ENCODE measurements around the gene TMOD2. TPM values are rescaled to one million over a fixed set of nuclear protein-coding genes. Genes with fewer than 3 reads are reported as not detected.

Gene TMOD2
- total RNA-seq, 2 donors from 2014 or later, result 2.4 to 8.9 TPM

DNA sequence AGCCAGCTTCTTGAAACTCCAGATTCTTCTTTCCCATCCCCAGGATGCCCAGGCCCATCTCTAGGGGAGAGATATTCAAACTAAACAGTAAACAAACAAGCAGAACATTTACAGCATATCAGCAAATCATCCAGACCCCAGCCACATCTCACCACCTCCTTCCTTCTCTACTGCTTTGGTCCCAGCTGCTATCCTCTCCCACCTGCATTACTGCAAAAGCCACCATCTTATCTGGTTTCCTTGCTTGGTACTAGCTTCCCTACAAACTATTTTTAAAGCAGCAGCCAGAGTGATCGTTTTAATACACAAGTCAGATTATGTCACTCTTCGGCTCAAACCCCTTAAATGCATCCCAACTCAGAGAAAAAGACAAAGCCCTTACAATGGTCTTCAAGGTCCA is 18.8 kb upstream of the TMOD2 start:
- DNase-seq (ENCODE audit: low spot score), result no peak
- WGBS, result 81% methylated on average over 2 of the region's 2 CpGs
- H3K4me1 ChIP-seq (replicated peaks), result no peaks in the 10 kb centered on the region
- H3K27me3 ChIP-seq (replicated peaks; ENCODE audit: insufficient read depth), result no peaks in the 10 kb centered on the region
- peak overlapping the region in 1 of 2 donors; percentile 64 for H3K27ac ChIP-seq
- intact Hi-C loops (cut with DNase I), result no loop called here
- no peaks in the 10 kb centered on the region for H3K9me3 ChIP-seq
- TF ChIP-seq, protein P1, sequence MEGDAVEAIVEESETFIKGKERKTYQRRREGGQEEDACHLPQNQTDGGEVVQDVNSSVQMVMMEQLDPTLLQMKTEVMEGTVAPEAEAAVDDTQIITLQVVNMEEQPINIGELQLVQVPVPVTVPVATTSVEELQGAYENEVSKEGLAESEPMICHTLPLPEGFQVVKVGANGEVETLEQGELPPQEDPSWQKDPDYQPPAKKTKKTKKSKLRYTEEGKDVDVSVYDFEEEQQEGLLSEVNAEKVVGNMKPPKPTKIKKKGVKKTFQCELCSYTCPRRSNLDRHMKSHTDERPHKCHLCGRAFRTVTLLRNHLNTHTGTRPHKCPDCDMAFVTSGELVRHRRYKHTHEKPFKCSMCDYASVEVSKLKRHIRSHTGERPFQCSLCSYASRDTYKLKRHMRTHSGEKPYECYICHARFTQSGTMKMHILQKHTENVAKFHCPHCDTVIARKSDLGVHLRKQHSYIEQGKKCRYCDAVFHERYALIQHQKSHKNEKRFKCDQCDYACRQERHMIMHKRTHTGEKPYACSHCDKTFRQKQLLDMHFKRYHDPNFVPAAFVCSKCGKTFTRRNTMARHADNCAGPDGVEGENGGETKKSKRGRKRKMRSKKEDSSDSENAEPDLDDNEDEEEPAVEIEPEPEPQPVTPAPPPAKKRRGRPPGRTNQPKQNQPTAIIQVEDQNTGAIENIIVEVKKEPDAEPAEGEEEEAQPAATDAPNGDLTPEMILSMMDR (IDR thresholded peaks at IDR 0.05), result no peak
- TF ChIP-seq POLR2AphosphoS5 (IDR thresholded peaks at IDR 0.05) (no peak), POLR2A (IDR thresholded peaks at IDR 0.05) (no peak)
- no peak overlapping the region for H3K4me3 ChIP-seq
- no peaks in the 10 kb centered on the region for H3K36me3 ChIP-seq

DNA sequence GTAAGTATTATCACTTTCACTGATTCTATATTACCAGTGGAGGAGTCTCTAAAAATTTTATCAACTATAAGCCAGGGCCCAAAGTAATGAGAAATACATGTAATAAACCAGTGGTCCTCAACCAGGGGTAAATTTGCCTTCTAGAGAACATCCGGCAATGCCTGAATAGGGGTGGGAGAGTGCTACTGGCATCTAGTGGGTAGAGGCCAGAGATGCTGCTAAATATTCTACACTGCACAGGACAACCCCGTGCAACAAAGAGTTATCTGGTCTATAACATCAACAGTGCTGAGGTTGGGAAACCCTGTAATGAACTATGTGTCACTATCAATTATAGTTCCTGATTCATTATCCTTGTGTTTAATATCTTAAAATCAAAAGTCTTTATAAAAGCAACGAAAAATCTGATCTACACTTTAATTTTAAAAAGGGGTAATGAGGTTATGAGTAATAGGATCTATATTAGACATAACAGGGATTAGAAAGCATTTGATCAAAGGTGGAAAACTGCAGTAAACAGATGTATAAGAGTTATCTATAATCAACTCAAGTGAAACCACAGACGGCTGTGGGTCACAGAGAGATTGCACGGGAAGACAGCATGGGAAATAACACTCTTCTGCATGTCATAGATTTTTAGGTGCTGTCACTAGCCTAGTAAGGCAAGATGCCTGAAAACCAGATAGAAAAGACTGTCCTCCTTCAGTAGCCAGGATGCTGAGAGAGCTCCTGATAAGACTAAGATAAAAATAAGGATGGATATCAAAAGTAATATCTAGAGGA is 16.0 kb upstream of the TMOD2 start:
- WGBS, result 71% methylated on average over 5 of the region's 5 CpGs

DNA sequence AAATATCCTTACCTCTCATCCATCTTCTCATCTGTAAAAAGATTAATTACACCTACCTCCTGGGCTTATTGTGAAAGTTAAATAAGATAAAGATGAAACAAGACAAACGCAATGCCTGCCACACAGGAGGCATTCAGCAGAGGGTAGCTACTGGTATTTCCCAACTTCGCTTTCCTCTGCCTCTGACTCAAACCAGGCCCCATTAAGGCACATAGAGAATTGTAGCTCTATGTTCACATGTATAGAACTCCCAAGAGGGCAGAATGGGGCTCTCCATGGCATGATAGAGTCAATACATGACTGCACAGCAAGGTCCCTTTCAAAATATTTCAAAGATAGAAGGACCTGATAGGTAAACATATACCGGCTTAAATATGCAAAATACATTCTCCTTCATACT is 15.3 kb upstream of the TMOD2 start:
- no peak overlapping the region for H3K4me3 ChIP-seq
- H3K36me3 ChIP-seq, result no peaks in the 10 kb centered on the region
- 72% methylated on average over 3 of the region's 3 CpGs for WGBS
- peak overlapping the region in 1 of 2 donors; percentile 65 for H3K27ac ChIP-seq
- no peak for TF ChIP-seq POLR2A (IDR thresholded peaks at IDR 0.05)
- TF ChIP-seq, protein P1 (IDR thresholded peaks at IDR 0.05), result no peak
- no peak for TF ChIP-seq POLR2AphosphoS5 (IDR thresholded peaks at IDR 0.05)
- H3K4me1 ChIP-seq (replicated peaks), result no peaks in the 10 kb centered on the region
- no peaks in the 10 kb centered on the region for H3K27me3 ChIP-seq (replicated peaks; ENCODE audit: insufficient read depth)
- intact Hi-C loops (cut with DNase I), result no loop called here
- H3K9me3 ChIP-seq, result no peaks in the 10 kb centered on the region
- DNase-seq (ENCODE audit: low spot score), result no peak

More for the DNA sequence above, 16.0 kb upstream of the TMOD2 start:
- DNase-seq (ENCODE audit: low spot score), result no peak
- Histone ChIP-seq H3K27me3 (replicated peaks; ENCODE audit: insufficient read depth) (no peaks in the 10 kb centered on the region), H3K4me1 (replicated peaks) (no peaks in the 10 kb centered on the region), H3K36me3 (no peaks in the 10 kb centered on the region), H3K9me3 (no peaks in the 10 kb centered on the region), H3K4me3 (no peak overlapping the region), H3K27ac (no peak overlapping the region)
- intact Hi-C loops (cut with DNase I), result no loop called here
- TF ChIP-seq, protein P1 (IDR thresholded peaks at IDR 0.05), result no peak
- TF ChIP-seq POLR2AphosphoS5 (IDR thresholded peaks at IDR 0.05), result no peak
- TF ChIP-seq POLR2A (IDR thresholded peaks at IDR 0.05), result no peak

DNA sequence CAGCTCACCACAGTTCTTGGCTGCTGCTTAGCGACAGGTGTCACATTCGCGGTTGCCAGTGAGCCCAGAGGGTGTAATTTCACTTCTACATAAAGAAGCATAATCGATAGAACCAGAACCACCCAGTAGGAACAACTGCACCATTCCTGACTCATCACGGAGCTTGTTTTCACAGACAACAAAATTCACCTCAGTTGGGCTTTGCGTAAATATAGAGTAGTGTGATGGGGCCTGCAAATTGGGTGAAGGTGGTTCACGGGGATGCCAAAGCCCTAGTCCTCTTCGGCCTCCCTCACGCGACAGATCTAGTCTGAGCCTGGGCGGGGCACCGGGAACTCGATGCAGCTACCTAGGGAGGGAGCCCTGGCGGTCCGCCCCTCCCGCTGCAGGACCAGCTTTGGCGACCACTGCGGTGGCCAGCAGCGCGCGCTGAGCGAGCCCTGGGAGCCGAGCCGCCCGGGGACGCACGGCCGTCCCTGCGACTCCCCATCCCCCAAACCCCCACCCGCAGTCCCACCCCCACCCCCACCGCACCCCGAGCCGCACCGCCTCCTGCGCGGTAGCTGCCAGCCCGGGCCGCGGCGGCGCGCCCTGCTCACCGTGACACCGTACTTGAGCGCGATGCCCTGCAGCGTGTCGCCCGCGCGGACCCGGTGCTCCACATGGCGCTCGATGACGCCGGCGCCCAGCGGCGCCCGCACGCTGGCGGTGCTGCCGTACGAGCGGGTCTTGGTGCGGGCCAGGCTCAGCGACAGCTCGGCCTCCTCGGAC is 14.5 kb upstream of the TMOD2 start:
- intact Hi-C loops (cut with DNase I), result no loop called here
- peak overlapping the region; percentile 70 to 91 for H3K4me3 ChIP-seq
- H3K27me3 ChIP-seq (replicated peaks; ENCODE audit: insufficient read depth), result no peaks in the 10 kb centered on the region
- DNase-seq (ENCODE audit: low spot score), result peak; percentile 32
- 1% methylated on average over 55 of the region's 69 CpGs for WGBS
- no peaks in the 10 kb centered on the region for H3K36me3 ChIP-seq
- TF ChIP-seq POLR2A (IDR thresholded peaks at IDR 0.05) (no peak), POLR2AphosphoS5 (IDR thresholded peaks at IDR 0.05) (no peak)
- TF ChIP-seq, protein P1 (IDR thresholded peaks at IDR 0.05), result no peak
- peak overlapping the region; percentile 65 to 86 for H3K27ac ChIP-seq
- no peaks in the 10 kb centered on the region for H3K9me3 ChIP-seq
- no peaks in the 10 kb centered on the region for H3K4me1 ChIP-seq (replicated peaks)
